NCI-H2227 (cell line): Measurements from ENCODE around the gene SLC22A5.
"Not testable (repeated sequence)": the region's sequence is repeated elsewhere in the genome, so short reads cannot be mapped to it uniquely, and the experiment has no call there.

ENCODE experiments used
- DNase-seq: peaks from one replicate; lab custom pipeline; 2025; ENCODE audit not compliant: unreplicated experiment; lab: John Stamatoyannopoulos, UW

SLC22A5 gene

GRCh38 chr5:132426525-132427138 lies 57.1 kb downstream of the SLC22A5 start:
- DNase-seq = no peak

- DNase-seq = no peak
Observed at GRCh38 chr5:132427281-132428146, 58.0 kb downstream of the SLC22A5 start.

GRCh38 chr5:132428147-132428482 lies 58.6 kb downstream of the SLC22A5 start:
- peak; percentile 11 for DNase-seq

GRCh38 chr5:132428484-132429462 lies 59.3 kb downstream of the SLC22A5 start:
- no peak for DNase-seq

- no peak for DNase-seq
Observed at GRCh38 chr5:132429463-132430440, 60.2 kb downstream of the SLC22A5 start.

GRCh38 chr5:132430746-132431145 lies 61.2 kb downstream of the SLC22A5 start:
- no peak for DNase-seq

- no peak for DNase-seq
Observed at GRCh38 chr5:132431632-132432031, 62.1 kb downstream of the SLC22A5 start.

- no peak for DNase-seq
Observed at GRCh38 chr5:132433141-132433540, 63.6 kb downstream of the SLC22A5 start.

GRCh38 chr5:132434416-132435286 lies 65.1 kb downstream of the SLC22A5 start:
- no peak for DNase-seq

GRCh38 chr5:132435447-132435846 lies 65.9 kb downstream of the SLC22A5 start:
- DNase-seq = no peak

- DNase-seq = no peak
Observed at GRCh38 chr5:132435886-132436285, 66.4 kb downstream of the SLC22A5 start.

GRCh38 chr5:132436936-132437335 lies 67.4 kb downstream of the SLC22A5 start:
- no peak for DNase-seq

- peak; percentile 17 for DNase-seq
Observed at GRCh38 chr5:132437604-132438266, 68.2 kb downstream of the SLC22A5 start.

GRCh38 chr5:132438267-132438645 lies 68.7 kb downstream of the SLC22A5 start:
- not testable (repeated sequence) for DNase-seq

GRCh38 chr5:132438917-132439316 lies 69.4 kb downstream of the SLC22A5 start:
- DNase-seq = no peak

GRCh38 chr5:132439521-132440089 lies 70.1 kb downstream of the SLC22A5 start:
- DNase-seq = no peak

GRCh38 chr5:132444061-132444460 lies 74.6 kb downstream of the SLC22A5 start:
- DNase-seq = no peak
